ENCODE measurements around the gene KLK2. TPM values are rescaled to one million over a fixed set of nuclear protein-coding genes. Genes with fewer than 3 reads are reported as not detected.
A peak's percentile ranks its signal among the peaks of the same experiment; 100 is the strongest.

The KLK2 gene
- total and polyA plus RNA-seq, 7 experiments from 2014 or later, result not detected

DNA sequence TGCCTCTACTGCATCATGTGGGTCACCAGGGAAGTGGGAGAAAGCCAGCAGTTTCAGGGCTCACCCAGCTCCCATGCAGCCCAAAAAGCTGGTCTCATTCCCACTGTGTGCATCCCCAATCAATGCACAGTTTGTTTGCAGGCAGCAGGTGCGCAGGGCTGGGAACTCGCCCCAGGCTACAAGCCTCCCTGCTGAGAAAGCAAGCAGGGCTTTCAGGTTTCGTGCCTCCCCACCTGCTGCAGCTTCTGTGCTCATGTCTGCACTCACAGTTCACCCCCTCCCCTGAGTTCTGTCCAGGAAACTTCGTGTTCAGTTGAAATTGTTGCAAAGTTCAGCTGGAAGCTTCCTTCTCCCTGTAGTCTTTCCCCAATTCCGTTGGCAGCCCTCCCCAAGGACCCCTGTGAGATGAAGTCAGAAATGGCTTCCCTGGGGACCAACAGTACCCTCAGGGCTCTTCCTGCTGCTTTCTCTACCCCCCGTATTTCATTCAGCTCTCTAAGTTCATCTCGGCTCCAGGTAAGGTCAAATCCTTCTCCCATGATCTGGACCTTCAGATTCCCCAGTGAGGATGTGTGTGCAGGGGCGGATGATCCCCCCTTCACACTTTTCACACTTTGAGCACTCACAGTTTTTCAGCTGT is 28.8 kb upstream of the KLK2 start:
- no peaks in the 10 kb centered on the region for H3K4me1 ChIP-seq (ENCODE audit: control insufficient read depth in 2 of 2, insufficient read depth in 2 of 2, low read length in 2 of 2)
- Mint-ChIP-seq H3K4me3 (no peak overlapping the region), H3K36me3 (peaks cover 0 to 9% (median 3%) of the 10 kb centered on the region in 5 donors), H3K27me3 (peaks cover 12 to 48% (median 27%) of the 10 kb centered on the region in 5 donors), H3K27ac (peak overlapping the region in 1 of 9 donors; percentile 20), H3K4me1 (no peaks in the 10 kb centered on the region), H3K9me3 (peaks cover 2 to 55% (median 25%) of the 10 kb centered on the region in 11 donors)
- no peaks in the 10 kb centered on the region for H3K36me3 ChIP-seq (ENCODE audit: control insufficient read depth in 2 of 3, insufficient read depth in 3 of 3, low read length in 3 of 3)
- no peaks in the 10 kb centered on the region for H3K27me3 ChIP-seq (ENCODE audit: control insufficient read depth in 2 of 2, insufficient read depth in 2 of 2, low read length in 2 of 2)
- ATAC-seq, result no peak
- H3K27ac ChIP-seq (ENCODE audit: low read depth, low read length), result no peak overlapping the region
- ChIA-PET POLR2A (no interaction called here), CTCF (no interaction called here)
- H3K4me3 ChIP-seq (ENCODE audit: low read length), result no peak overlapping the region
- H3K9me3 ChIP-seq (ENCODE audit: control insufficient read depth in 2 of 3, low read length in 3 of 3), result peaks cover 0 to 23% (median 0%) of the 10 kb centered on the region in 3 experiments
- DNase-seq, result no peak
- intact Hi-C loops (cut with micrococcal nuclease), result no loop called here

DNA sequence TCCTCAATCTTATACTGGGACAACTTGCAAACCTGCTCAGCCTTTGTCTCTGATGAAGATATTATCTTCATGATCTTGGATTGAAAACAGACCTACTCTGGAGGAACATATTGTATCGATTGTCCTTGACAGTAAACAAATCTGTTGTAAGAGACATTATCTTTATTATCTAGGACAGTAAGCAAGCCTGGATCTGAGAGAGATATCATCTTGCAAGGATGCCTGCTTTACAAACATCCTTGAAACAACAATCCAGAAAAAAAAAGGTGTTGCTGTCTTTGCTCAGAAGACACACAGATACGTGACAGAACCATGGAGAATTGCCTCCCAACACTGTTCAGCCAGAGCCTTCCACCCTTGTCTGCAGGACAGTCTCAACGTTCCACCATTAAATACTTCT is 22.5 kb upstream of the KLK2 start:
- H3K4me3 ChIP-seq (ENCODE audit: low read length), result no peak overlapping the region
- H3K27me3 Mint-ChIP-seq, result peaks cover 14 to 54% (median 37%) of the 10 kb centered on the region in 5 donors
- H3K27ac ChIP-seq (ENCODE audit: low read depth, low read length), result no peak overlapping the region
- POLR2A ChIA-PET, result no interaction called here
- peaks cover 0 to 10% (median 0%) of the 10 kb centered on the region in 5 donors for H3K36me3 Mint-ChIP-seq
- no peaks in the 10 kb centered on the region for H3K4me1 Mint-ChIP-seq
- H3K4me3 Mint-ChIP-seq, result no peak overlapping the region
- H3K9me3 Mint-ChIP-seq, result peaks cover 0 to 5% (median 0%) of the 10 kb centered on the region in 11 donors
- H3K27ac Mint-ChIP-seq, result no peak overlapping the region
- ATAC-seq (no peak), DNase-seq (no peak)
- no peaks in the 10 kb centered on the region for H3K27me3 ChIP-seq (ENCODE audit: control insufficient read depth in 2 of 2, insufficient read depth in 2 of 2, low read length in 2 of 2)
- no peaks in the 10 kb centered on the region for H3K9me3 ChIP-seq (ENCODE audit: control insufficient read depth in 2 of 3, low read length in 3 of 3)
- no peaks in the 10 kb centered on the region for H3K4me1 ChIP-seq (ENCODE audit: control insufficient read depth in 2 of 2, insufficient read depth in 2 of 2, low read length in 2 of 2)
- no peaks in the 10 kb centered on the region for H3K36me3 ChIP-seq (ENCODE audit: control insufficient read depth in 2 of 3, insufficient read depth in 3 of 3, low read length in 3 of 3)
- intact Hi-C loops (cut with micrococcal nuclease), result no loop called here
- CTCF ChIA-PET, result no interaction called here

DNA sequence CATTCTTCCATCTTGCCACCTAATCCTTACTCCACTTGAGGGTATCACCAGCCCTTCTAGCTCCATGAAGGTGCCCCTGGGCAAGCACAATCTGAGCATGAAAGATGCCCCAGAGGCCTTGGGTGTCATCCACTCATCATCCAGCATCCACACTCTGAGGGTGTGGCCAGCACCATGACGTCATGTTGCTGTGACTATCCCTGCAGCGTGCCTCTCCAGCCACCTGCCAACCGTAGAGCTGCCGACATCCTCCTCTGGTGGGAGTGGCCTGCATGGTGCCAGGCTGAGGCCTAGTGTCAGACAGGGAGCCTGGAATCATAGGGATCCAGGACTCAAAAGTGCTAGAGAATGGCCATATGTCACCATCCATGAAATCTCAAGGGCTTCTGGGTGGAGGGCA is 21.6 kb upstream of the KLK2 start:
- no peak overlapping the region for H3K4me3 ChIP-seq (ENCODE audit: low read length)
- no peaks in the 10 kb centered on the region for H3K36me3 ChIP-seq (ENCODE audit: control insufficient read depth in 2 of 3, insufficient read depth in 3 of 3, low read length in 3 of 3)
- Mint-ChIP-seq H3K4me1 (no peaks in the 10 kb centered on the region), H3K4me3 (no peak overlapping the region), H3K9me3 (peaks cover 0 to 5% (median 0%) of the 10 kb centered on the region in 11 donors), H3K27ac (no peak overlapping the region), H3K36me3 (peaks cover 0 to 10% (median 0%) of the 10 kb centered on the region in 5 donors), H3K27me3 (peaks cover 14 to 63% (median 46%) of the 10 kb centered on the region in 5 donors)
- DNase-seq (no peak), ATAC-seq (no peak)
- H3K4me1 ChIP-seq (ENCODE audit: control insufficient read depth in 2 of 2, insufficient read depth in 2 of 2, low read length in 2 of 2), result no peaks in the 10 kb centered on the region
- no peaks in the 10 kb centered on the region for H3K27me3 ChIP-seq (ENCODE audit: control insufficient read depth in 2 of 2, insufficient read depth in 2 of 2, low read length in 2 of 2)
- no peaks in the 10 kb centered on the region for H3K9me3 ChIP-seq (ENCODE audit: control insufficient read depth in 2 of 3, low read length in 3 of 3)
- no peak overlapping the region for H3K27ac ChIP-seq (ENCODE audit: low read depth, low read length)
- intact Hi-C loops (cut with micrococcal nuclease), result no loop called here
- POLR2A ChIA-PET, result no interaction called here
- CTCF ChIA-PET, result no interaction called here

DNA sequence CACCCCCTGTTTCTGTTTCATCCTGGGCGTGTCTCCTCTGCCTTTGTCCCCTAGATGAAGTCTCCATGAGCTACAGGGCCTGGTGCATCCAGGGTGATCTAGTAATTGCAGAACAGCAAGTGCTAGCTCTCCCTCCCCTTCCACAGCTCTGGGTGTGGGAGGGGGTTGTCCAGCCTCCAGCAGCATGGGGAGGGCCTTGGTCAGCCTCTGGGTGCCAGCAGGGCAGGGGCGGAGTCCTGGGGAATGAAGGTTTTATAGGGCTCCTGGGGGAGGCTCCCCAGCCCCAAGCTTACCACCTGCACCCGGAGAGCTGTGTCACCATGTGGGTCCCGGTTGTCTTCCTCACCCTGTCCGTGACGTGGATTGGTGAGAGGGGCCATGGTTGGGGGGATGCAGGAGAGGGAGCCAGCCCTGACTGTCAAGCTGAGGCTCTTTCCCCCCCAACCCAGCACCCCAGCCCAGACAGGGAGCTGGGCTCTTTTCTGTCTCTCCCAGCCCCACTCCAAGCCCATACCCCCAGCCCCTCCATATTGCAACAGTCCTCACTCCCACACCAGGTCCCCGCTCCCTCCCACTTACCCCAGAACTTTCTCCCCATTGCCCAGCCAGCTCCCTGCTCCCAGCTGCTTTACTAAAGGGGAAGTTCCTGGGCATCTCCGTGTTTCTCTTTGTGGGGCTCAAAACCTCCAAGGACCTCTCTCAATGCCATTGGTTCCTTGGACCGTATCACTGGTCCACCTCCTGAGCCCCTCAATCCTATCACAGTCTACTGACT is 18.4 kb upstream of the KLK2 start, which contains the start of gene KLK3:
TSS of gene KLK3 (plus strand) at position 280 of the 775 bp plus-strand sequence. CDS start at position 321, 41 bp downstream.
- peaks cover 0 to 6% (median under 1%) of the 10 kb centered on the region in 11 donors for H3K9me3 Mint-ChIP-seq
- H3K4me1 ChIP-seq (ENCODE audit: control insufficient read depth in 2 of 2, insufficient read depth in 2 of 2, low read length in 2 of 2), result no peaks in the 10 kb centered on the region
- no peaks in the 10 kb centered on the region for H3K27me3 ChIP-seq (ENCODE audit: control insufficient read depth in 2 of 2, insufficient read depth in 2 of 2, low read length in 2 of 2)
- POLR2A ChIA-PET, result interaction anchor here (0.8 kb wide), 1 partner anchor 534 kb away, joined by 3 read pairs; no protein-coding TSS in a partner anchor
- no peak within 1 kb of the TSS for H3K27ac ChIP-seq (ENCODE audit: low read depth, low read length)
- CTCF ChIA-PET, result no interaction called here
- no peaks in the 10 kb centered on the region for H3K9me3 ChIP-seq (ENCODE audit: control insufficient read depth in 2 of 3, low read length in 3 of 3)
- H3K27ac Mint-ChIP-seq, result no peak within 1 kb of the TSS
- no peak within 1 kb of the TSS for H3K4me3 ChIP-seq (ENCODE audit: low read length)
- peaks cover 0 to 8% (median 0%) of the 10 kb centered on the region in 7 donors for H3K4me1 Mint-ChIP-seq
- intact Hi-C loops (cut with micrococcal nuclease), result no loop called here
- H3K4me3 Mint-ChIP-seq, result no peak within 1 kb of the TSS
- ATAC-seq (no peak), DNase-seq (no peak)
- peaks cover 0 to 14% (median 0%) of the 10 kb centered on the region in 5 donors for H3K36me3 Mint-ChIP-seq
- H3K36me3 ChIP-seq (ENCODE audit: control insufficient read depth in 2 of 3, insufficient read depth in 3 of 3, low read length in 3 of 3), result no peaks in the 10 kb centered on the region
- H3K27me3 Mint-ChIP-seq, result peaks cover 17 to 72% (median 55%) of the 10 kb centered on the region in 5 donors

DNA sequence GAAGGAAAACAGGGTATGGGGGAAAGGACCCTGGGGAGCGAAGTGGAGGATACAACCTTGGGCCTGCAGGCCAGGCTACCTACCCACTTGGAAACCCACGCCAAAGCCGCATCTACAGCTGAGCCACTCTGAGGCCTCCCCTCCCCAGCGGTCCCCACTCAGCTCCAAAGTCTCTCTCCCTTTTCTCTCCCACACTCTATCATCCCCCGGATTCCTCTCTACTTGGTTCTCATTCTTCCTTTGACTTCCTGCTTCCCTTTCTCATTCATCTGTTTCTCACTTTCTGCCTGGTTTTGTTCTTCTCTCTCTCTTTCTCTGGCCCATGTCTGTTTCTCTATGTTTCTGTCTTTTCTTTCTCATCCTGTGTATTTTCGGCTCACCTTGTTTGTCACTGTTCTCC is 15.9 kb upstream of the KLK2 start:
- Histone ChIP-seq H3K36me3 (ENCODE audit: control insufficient read depth in 2 of 3, insufficient read depth in 3 of 3, low read length in 3 of 3) (no peaks in the 10 kb centered on the region), H3K27ac (ENCODE audit: low read depth, low read length) (no peak overlapping the region), H3K27me3 (ENCODE audit: control insufficient read depth in 2 of 2, insufficient read depth in 2 of 2, low read length in 2 of 2) (peaks cover 0 to 4% of the 10 kb centered on the region in 2 donors), H3K9me3 (ENCODE audit: control insufficient read depth in 2 of 3, low read length in 3 of 3) (no peaks in the 10 kb centered on the region), H3K4me3 (ENCODE audit: low read length) (no peak overlapping the region), H3K4me1 (ENCODE audit: control insufficient read depth in 2 of 2, insufficient read depth in 2 of 2, low read length in 2 of 2) (no peaks in the 10 kb centered on the region)
- intact Hi-C loops (cut with micrococcal nuclease), result no loop called here
- H3K4me1 Mint-ChIP-seq, result peaks cover 0 to 8% (median 0%) of the 10 kb centered on the region in 7 donors
- peaks cover 0 to 12% (median 0%) of the 10 kb centered on the region in 5 donors for H3K36me3 Mint-ChIP-seq
- H3K9me3 Mint-ChIP-seq, result peaks cover 0 to 21% (median 5%) of the 10 kb centered on the region in 11 donors
- ATAC-seq (no peak), DNase-seq (no peak)
- CTCF ChIA-PET, result no interaction called here
- peaks cover 17 to 71% (median 62%) of the 10 kb centered on the region in 5 donors for H3K27me3 Mint-ChIP-seq
- no peak overlapping the region for H3K27ac Mint-ChIP-seq
- POLR2A ChIA-PET, result no interaction called here
- no peak overlapping the region for H3K4me3 Mint-ChIP-seq

DNA sequence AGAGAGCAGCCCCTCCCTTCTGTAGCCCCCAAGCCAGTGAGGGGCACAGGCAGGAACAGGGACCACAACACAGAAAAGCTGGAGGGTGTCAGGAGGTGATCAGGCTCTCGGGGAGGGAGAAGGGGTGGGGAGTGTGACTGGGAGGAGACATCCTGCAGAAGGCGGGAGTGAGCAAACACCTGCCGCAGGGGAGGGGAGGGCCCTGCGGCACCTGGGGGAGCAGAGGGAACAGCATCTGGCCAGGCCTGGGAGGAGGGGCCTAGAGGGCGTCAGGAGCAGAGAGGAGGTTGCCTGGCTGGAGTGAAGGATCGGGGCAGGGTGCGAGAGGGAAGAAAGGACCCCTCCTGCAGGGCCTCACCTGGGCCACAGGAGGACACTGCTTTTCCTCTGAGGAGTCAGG is 14.4 kb upstream of the KLK2 start:
- no peak overlapping the region for H3K4me3 Mint-ChIP-seq
- Histone ChIP-seq H3K4me1 (ENCODE audit: control insufficient read depth in 2 of 2, insufficient read depth in 2 of 2, low read length in 2 of 2) (no peaks in the 10 kb centered on the region), H3K9me3 (ENCODE audit: control insufficient read depth in 2 of 3, low read length in 3 of 3) (no peaks in the 10 kb centered on the region), H3K27ac (ENCODE audit: low read depth, low read length) (no peak overlapping the region), H3K36me3 (ENCODE audit: control insufficient read depth in 2 of 3, insufficient read depth in 3 of 3, low read length in 3 of 3) (no peaks in the 10 kb centered on the region), H3K4me3 (ENCODE audit: low read length) (no peak overlapping the region), H3K27me3 (ENCODE audit: control insufficient read depth in 2 of 2, insufficient read depth in 2 of 2, low read length in 2 of 2) (peaks cover 0 to 4% of the 10 kb centered on the region in 2 donors)
- peaks cover 0 to 8% (median 0%) of the 10 kb centered on the region in 7 donors for H3K4me1 Mint-ChIP-seq
- peaks cover 0 to 21% (median 6%) of the 10 kb centered on the region in 11 donors for H3K9me3 Mint-ChIP-seq
- no peak for ATAC-seq
- peaks cover 0 to 12% (median 0%) of the 10 kb centered on the region in 5 donors for H3K36me3 Mint-ChIP-seq
- H3K27me3 Mint-ChIP-seq, result peaks cover 13 to 76% (median 66%) of the 10 kb centered on the region in 5 donors
- intact Hi-C loops (cut with micrococcal nuclease), result no loop called here
- ChIA-PET CTCF (no interaction called here), POLR2A (no interaction called here)
- DNase-seq, result no peak
- no peak overlapping the region for H3K27ac Mint-ChIP-seq
